ENCODE measurements around the gene ACACA.

DNA sequence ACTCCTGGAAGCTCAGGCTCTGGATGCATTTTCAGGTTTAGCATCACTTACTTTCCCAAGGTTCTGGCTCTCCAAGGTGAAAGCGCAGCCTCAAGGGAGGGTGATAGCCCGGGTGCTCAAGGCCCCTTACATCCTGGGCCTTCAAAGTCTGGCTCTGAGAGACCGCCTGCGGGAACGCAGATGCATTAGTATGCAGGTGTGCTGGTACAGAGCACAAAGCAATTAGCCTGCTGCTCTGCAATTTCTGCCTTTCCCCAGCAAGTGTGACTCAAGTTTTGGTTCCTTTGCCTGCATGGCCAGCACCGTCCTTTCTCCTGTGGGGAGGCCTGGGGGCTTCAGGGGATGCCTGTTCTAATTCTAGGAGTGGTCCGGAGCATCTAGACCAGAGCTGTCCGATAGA, 341.7 kb downstream of the ACACA start:
- no peak for TF ChIP-seq POLR2A (IDR thresholded peaks at IDR 0.05; ENCODE audit: low read depth, low read length)
- no peak for TF ChIP-seq POLR2AphosphoS5 (IDR thresholded peaks at IDR 0.05; ENCODE audit: low read depth, low read length)
- no peak for TF ChIP-seq TAF1 (IDR thresholded peaks at IDR 0.05; ENCODE audit: borderline replicate concordance, low read depth, low read length)

Data from GM12892 (cell line).